Panc1 (cell line): ENCODE results near the gene LILRB3.

Experiments used
- POLR2AphosphoS5 ChIP-seq: IDR thresholded peaks from 2 replicates; pipeline ENCODE4 v1.6.1; 2012; ENCODE audit warnings: mild to moderate bottlenecking, low read depth, low read length, moderate library complexity
- SIN3A ChIP-seq: IDR thresholded peaks from 2 replicates; pipeline ENCODE4 v1.6.1; 2012; ENCODE audit warnings: low read depth, mild to moderate bottlenecking, low read length, moderate library complexity, borderline replicate concordance; ENCODE audit not compliant: insufficient read depth
- TCF7L2 ChIP-seq: IDR thresholded peaks from 2 replicates; pipeline ENCODE4 v1.6.1; 2011; ENCODE audit warnings: mild to moderate bottlenecking, low read depth, low read length, inconsistent platforms
- TF ChIP-seq, protein P1 (sequence below): fragments of 450-650 bp; IDR thresholded peaks from 2 replicates; pipeline ENCODE4 v1.5.1; 2017; ENCODE audit warnings: mild to moderate bottlenecking
- TF ChIP-seq, protein P2 (sequence below), 2 experiments: IDR thresholded peaks; 2 replicates each; pipeline ENCODE4 v1.6.1; 2011 to 2012; ENCODE audit warnings: low read depth in 2 of 2, control low read depth in 1 of 2, low read length in 1 of 2, mild to moderate bottlenecking in 1 of 2, moderate library complexity in 1 of 2; ENCODE audit not compliant: insufficient read depth in 1 of 2

DNA sequence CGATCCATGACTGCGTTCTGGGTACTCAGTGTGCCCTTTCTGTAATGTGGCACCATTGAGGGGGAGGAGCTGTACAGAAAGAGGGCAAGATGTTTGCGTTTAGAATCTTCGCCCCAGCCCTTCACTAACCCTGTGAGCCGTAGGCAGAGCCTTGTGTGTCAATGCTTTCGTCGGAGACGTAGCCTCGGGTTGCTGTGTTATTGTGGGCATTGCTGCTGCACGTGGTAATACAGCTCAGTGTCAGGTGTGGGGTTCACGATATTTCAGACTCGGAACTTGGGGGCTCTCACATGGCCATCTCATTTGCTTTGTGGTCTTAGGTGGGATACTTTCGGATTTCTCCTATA is 16.0 kb downstream of the LILRB3 start:
- TF ChIP-seq, protein P1, sequence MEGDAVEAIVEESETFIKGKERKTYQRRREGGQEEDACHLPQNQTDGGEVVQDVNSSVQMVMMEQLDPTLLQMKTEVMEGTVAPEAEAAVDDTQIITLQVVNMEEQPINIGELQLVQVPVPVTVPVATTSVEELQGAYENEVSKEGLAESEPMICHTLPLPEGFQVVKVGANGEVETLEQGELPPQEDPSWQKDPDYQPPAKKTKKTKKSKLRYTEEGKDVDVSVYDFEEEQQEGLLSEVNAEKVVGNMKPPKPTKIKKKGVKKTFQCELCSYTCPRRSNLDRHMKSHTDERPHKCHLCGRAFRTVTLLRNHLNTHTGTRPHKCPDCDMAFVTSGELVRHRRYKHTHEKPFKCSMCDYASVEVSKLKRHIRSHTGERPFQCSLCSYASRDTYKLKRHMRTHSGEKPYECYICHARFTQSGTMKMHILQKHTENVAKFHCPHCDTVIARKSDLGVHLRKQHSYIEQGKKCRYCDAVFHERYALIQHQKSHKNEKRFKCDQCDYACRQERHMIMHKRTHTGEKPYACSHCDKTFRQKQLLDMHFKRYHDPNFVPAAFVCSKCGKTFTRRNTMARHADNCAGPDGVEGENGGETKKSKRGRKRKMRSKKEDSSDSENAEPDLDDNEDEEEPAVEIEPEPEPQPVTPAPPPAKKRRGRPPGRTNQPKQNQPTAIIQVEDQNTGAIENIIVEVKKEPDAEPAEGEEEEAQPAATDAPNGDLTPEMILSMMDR: no peak
- TF ChIP-seq SIN3A (0 out of 2 replicates have a peak, but pooled peaks have one; percentile 52), POLR2AphosphoS5 (0 out of 2 replicates have a peak, but pooled peaks have one; percentile 65), TCF7L2 (no peak)
- TF ChIP-seq, protein P2, sequence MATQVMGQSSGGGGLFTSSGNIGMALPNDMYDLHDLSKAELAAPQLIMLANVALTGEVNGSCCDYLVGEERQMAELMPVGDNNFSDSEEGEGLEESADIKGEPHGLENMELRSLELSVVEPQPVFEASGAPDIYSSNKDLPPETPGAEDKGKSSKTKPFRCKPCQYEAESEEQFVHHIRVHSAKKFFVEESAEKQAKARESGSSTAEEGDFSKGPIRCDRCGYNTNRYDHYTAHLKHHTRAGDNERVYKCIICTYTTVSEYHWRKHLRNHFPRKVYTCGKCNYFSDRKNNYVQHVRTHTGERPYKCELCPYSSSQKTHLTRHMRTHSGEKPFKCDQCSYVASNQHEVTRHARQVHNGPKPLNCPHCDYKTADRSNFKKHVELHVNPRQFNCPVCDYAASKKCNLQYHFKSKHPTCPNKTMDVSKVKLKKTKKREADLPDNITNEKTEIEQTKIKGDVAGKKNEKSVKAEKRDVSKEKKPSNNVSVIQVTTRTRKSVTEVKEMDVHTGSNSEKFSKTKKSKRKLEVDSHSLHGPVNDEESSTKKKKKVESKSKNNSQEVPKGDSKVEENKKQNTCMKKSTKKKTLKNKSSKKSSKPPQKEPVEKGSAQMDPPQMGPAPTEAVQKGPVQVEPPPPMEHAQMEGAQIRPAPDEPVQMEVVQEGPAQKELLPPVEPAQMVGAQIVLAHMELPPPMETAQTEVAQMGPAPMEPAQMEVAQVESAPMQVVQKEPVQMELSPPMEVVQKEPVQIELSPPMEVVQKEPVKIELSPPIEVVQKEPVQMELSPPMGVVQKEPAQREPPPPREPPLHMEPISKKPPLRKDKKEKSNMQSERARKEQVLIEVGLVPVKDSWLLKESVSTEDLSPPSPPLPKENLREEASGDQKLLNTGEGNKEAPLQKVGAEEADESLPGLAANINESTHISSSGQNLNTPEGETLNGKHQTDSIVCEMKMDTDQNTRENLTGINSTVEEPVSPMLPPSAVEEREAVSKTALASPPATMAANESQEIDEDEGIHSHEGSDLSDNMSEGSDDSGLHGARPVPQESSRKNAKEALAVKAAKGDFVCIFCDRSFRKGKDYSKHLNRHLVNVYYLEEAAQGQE (IDR thresholded peaks at IDR 0.05; ENCODE audit: insufficient read depth in 1 of 2, low read depth in 2 of 2, low read length in 1 of 2): no peak
